OCI-M1 (cell line): Measurements from ENCODE around the gene RBM43.
"Not testable (repeated sequence)": the region's sequence is repeated elsewhere in the genome, so short reads cannot be mapped to it uniquely, and the experiment has no call there.

ENCODE experiments used
- DNase-seq: peaks from one replicate; lab custom pipeline; 2025; lab: John Stamatoyannopoulos, UW

The RBM43 gene

GRCh38 chr2:151268085-151268484, 6.4 kb upstream of the RBM43 start:
- no peak for DNase-seq

- DNase-seq: no peak
Observed at GRCh38 chr2:151267537-151267936, 5.9 kb upstream of the RBM43 start.

DNA sequence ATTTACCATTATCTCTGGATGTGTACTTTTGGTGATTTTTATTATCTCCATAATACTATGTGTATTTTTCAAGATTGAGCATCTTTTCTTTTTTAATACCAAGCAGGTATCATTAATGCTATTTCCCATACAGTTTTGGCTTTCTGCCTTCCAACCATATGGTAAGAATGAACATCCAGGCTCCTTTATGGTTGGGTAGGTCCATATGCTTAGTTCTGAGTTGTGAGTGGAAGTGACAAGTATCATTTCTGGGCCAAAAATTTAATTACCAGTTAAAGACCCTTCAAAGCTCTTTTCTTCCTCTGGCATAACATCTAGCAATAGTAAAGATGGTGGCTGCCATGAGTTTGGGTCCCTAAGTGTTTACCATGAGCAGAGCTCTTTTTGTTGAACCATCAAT, 4.3 kb upstream of the RBM43 start:
- no peak for DNase-seq

DNA sequence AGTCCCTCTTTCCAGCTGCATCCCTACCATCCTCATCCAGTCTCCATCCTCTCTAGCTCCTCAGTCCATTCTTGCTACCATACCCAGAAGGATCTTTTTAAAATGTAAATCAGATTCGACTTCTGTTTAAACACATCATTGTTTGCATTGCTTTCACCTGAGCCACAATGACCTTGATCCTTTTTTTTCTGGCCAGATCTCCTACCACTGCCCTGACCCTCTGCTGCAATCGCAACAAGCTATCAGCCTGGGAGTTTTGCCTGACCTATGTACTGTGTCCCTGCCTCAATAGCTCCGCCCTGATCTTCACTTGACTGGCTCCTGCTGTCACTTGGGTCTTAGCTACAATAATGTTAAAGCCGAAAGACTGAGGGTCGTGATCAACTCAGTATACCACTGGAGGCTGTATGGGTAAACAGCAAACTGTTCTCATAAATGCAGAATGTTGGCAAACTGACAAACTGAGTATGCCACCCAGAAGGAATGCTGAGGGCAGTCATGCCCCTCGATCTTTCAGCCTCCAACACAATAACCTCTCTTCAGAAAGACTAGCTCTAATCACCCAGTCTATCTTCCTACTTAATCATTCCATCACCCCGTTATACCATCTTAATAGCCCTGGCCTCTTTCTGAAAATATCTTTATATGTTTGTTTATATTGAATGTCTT, 2.6 kb upstream of the RBM43 start:
- DNase-seq: no peak

GRCh38 chr2:151262629-151263028, 966 bp upstream of the RBM43 start:
- DNase-seq: no peak

DNA sequence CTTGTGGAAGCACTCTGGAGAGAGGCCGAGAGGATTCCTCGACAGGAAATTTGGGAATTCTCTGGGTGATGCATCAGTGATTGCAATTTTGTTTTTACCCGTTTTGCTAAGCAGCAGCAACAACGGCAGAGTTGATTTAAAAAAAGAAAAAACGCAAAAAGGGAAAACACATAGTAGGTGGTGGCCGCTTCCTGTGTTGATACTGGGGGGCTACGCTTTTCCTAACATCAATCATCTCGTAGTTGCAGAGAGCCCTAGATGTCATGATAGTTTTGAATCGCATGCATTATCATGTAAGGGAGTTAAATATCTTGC, 271 bp upstream of the RBM43 start:
- no peak for DNase-seq

DNA sequence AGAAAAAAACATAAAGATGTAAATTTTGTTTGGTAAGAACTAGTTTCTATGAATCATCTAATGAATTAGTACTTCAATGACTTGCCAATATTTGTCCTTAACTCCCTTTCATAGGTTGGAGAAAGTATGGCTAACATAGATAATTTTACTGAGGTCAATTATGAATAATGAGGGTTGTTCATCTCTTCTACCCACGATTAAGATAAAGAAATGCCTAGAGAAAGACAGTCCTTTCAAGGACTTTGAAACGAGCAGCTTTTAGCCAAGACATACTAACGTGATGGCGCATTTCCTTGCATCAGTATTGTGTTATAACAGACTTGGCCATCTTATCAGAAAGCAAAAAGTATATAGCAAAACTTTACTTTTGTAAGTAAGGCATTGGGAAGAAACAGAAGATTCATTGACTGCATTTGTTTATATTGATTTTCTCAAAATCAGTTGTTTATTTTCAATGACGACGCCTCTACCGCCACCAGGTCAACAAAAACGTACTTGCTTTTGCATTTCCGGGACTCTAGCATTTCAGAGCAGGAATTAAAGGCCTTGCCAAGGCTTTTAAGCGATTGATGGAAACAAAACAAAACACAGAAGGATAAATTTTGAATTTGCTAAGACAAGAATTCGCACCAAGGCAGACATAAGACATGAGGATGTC, 961 bp downstream of the RBM43 start:
- DNase-seq: peak; percentile 83

DNA sequence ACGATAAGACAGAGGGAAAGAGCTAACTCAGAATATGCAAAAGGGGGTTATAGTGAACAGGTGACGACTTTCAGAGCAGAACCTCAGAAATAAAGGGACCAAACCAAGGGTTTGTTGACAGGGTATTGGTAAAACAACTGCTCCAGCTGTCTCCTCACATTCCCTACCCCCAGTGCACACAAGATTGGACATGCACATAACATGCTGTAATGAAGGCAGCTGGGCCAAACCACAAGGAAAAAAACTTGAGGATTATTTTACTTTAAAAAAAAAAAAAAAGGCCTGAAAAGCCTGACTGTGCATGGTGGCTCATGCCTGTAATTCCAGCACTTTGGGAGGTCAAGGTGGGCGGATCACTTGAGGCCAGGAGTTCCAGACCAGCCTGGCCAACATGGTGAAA, 3.5 kb downstream of the RBM43 start:
- no peak for DNase-seq

DNA sequence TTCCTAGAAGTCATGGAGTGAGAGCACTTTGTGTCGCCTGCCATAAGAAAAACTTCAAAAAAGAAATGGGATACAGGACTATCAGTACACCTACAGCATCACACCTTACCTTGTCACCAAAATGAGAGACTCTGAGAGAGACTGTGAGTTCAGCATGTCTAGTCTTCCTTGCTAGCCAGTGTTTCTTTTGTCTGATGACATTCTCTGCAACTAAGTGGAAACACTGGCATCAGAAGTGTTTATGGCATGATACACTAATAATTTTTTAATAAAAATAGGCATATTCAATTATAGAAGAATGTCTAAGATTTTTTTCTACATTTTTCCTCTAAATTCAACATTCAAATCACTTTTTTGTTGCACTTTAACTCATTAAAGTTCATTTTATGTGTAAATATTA, 9.0 kb downstream of the RBM43 start:
- no peak for DNase-seq

DNA sequence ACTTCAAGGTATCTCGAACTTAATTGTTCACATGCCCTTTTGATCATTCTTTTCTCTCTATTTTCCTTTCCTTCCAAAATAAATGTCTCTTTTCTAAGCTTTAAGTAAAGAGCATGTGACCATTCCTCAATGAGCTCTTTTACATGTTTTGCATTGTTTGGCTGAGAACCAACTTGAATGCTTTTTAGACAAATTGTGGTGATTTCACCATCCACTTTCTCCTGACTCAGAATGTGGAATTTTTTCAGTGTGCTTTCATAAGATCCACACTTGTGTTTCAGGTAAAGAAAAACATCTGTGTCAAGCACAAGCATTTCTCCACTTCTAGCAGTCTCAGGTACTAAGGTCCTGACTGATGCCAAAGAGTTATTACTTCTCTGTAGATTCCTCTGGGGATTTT, 10.7 kb downstream of the RBM43 start:
- no peak for DNase-seq

- DNase-seq: no peak
Observed at GRCh38 chr2:151247432-151247831, 14.2 kb downstream of the RBM43 start.

DNA sequence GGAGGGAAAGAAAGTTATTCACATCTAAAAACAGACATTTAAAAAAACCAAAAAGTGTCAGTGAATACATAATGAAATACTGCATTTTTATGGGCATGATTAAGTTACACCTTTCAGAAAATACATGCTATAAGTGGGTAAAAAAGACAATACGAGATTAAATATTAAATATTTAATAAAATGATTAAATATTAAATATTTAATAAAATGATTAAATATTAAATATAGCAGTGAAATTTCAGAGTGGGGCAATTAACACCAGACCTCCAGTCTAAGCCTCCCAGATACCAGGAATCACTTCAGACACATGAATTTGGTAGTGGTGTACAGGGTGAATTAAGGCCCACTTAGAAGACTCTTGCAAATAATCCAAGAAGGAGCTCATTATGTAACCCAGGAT, 15.5 kb downstream of the RBM43 start:
- DNase-seq: no peak

GRCh38 chr2:151243468-151243867, 18.2 kb downstream of the RBM43 start:
- DNase-seq: no peak

DNA sequence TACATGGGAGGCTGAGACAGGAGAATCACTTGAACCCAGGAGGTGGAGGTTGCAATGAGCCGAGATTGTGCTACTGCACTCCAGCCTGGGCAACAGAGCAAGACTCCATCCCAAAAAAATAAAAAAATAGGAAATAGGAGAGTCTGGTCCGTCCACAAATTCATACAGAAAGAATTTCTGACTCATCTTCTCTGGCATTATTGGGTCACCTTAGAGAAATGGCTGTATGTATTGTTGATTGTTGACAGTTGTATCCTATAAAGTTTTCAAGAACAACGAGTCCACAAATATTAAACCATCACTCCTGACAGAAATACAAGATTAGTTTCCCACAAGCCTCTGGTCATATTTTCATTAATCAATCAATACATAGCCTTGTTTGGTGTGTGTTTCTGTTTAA, 20.4 kb downstream of the RBM43 start:
- DNase-seq: no peak

DNA sequence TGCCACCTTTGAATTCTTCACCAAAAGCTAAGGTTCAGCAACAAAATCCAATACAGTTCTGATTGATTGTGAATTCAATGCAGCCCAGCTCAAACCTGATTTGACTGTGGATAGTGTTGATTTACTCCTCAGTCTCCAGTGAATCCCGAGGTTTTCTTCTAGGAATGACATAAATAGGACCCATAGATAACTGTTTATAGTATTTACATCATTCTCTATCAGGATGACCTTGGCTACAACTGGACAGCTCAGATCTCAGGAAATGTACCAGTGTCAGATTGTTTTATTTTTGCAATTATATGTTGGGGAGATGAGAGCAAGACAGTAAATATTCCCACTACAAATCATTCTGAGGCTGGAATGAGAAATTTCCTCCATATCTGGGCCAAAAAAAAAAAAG, 21.2 kb downstream of the RBM43 start:
- DNase-seq: no peak

- DNase-seq: peak; percentile 26
Observed at GRCh38 chr2:151239624-151240023, 22.0 kb downstream of the RBM43 start.

DNA sequence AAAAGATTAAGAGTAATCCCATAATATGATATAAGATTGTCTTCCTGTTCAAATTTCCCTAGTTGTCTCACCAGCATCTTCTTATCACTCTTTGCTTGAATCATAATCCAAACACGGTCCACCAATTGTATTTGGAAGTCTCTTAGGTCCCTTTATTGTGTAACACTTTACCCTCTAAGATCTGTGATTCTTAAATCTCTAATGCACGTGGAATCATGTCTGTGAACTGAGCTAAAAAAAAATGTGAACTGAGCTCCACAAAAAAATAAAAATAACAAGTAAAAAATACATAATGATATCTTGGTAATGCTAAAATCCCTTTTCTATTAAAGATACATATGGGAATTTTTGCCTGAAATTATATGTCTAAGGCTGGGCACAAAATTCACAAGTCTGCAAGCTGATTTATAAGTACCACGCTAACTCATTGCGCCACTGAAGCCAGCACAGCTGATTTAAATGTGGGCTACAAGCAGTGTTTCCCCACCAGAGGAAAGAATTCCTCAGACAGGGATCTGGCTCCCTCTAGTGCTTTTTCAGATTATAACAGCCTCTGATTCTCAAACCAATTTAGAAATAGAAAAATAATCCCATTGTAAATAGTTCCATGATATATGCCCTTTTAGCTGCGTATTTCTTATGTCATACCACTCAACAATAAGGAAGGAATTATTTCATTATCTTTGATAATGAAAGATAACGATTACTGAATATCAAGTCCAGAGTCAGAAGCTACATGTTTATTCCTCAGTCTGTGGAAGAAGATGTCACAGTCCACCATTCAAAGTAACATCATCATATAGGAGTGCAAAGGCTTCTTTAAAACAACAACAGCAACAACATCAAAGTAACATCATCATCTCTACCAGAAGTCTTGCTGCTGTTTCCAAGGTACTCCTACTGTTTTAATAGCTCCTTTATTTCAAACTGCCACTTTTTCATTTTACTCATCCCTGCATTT, 22.9 kb downstream of the RBM43 start:
- DNase-seq: peak; percentile 82

DNA sequence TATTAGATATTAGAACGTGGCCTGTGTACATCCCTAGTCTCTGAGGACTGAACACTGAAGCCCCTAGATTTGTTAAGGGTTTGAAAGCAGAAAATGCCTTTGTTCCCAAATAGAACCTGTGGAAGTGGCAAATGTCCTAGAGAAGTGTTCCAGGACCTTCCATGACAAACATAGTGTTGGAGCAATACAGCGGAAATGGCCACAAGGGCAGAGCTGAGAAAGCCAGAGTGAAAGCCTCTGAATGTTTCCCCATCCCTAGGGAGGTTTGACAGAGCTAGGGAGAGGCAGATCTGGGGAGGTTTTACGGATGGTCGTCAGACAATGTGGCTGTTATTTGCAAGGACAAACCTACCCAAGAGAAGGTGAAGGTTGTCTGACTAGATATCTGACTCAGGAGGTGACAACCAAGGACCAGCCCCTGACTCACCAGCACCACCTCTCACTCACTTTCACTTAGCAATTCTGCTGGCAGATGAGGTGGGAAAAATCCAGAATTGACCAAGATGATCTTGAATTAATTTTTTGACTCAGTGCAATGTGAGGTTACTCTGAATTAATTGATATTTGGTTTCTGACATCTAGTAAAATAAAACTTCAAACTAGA, 24.1 kb downstream of the RBM43 start:
- DNase-seq: no peak

DNA sequence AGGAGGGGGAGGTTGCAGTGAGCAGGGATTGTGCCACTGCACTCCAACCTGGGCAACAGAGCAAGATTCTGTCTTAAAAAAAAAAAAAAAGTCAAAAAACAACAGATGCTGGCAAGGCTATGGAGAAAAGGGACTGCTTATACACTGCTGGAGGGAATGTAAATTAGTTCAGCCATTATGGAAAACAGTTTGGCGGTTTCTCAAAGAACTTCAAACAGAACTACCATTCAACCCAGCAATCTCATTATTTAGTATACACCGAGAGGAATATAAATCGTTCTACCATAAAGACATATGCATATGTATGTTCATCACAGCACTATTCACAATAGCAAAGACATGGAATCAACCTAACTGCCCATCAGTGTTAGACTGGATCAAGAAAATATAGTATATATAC, 27.9 kb downstream of the RBM43 start:
- not testable (repeated sequence) for DNase-seq

DNA sequence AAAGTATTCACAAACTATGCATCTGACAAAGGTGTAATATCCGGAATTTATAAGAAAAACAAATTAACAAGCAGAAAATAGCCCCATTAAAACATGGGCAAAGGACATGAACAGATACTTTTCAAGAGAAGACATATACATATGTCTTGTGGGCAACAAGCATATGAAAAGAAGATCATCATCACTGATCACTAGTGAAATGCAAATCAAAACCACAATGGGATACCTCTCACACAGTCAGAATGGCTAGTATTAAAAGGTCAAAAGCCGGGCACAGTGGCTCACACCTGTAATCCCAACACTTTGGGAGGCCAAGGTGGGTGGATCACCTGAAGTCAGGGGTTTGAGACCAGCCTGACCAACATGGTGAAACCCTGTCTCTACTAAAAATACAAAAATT, 28.4 kb downstream of the RBM43 start:
- DNase-seq: not testable (repeated sequence)

DNA sequence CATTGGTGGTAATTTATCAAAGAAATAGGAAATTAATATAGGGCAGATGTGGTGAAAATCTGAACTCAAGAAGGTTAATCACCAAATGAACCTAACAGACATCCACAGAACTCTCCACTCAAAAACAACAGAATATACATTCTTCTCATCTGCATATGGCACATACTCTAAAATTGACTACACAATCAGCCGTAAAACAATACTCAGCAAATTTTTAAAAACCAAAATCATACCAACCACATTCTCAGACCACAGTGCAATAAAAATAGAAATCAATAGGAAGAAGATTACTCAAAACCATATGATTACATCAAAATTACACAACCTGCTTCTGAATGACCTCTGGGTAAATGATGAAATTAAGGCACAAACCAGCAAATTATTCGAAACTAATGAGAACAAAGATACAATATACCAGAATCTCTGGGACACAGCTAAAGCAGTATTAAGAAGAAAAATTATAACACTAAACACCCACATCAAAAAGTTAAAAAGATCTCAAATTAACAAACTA, 31.0 kb downstream of the RBM43 start:
- DNase-seq: no peak

DNA sequence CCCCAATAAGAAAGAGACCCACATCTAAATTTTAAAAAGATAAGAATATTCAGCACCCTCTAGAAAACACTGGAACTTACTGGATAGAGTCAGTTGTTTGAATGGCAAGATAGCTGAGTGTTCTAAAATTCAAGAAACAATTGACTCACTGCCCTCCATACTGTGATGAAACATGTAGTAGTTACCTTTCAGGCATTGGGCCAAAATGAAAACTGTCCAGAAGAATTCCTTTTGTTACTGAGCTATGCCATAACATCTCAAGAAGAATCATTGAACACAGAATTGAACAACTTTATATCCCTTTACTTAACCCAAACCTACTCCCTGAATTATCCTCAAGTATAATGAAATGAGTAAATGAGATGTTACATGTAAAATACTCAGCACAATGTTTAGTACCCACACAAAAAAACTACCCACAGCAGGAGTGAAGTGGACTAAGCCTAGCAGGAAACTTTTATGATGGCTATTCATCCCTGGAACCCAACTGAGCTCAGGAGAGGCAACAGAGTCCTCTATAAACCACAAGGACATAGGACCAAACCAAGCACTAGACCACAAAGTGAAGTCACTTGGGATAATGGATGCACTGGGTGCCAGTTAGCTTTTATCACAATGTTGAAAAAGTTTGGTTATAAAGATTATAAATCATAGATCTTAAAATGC, 32.7 kb downstream of the RBM43 start:
- DNase-seq: no peak
